ENCODE measurements around the gene RBL2.
A peak's percentile ranks its signal among the peaks of the same experiment; 100 is the strongest.
"Not testable (repeated sequence)": the region's sequence is repeated elsewhere in the genome, so short reads cannot be mapped to it uniquely, and the experiment has no call there.

RBL2 gene

GRCh38 chr16:53434377-53435065 is at the start of gene RBL2:
RBL2 (plus strand) TSS chr16:53434471; CDS start chr16:53434557, 86 bp downstream.
- DNase-seq (ENCODE audit: low read depth, low spot score): no peak

GRCh38 chr16:53384610-53385009 is 49.7 kb upstream of the RBL2 start:
- not testable (repeated sequence) for DNase-seq (ENCODE audit: low read depth, low spot score)

GRCh38 chr16:53404959-53405358 is 29.3 kb upstream of the RBL2 start:
- no peak for DNase-seq (ENCODE audit: low read depth, low spot score)

- no peak for DNase-seq (ENCODE audit: low read depth, low spot score)
These were observed 21.7 kb upstream of the RBL2 start for GRCh38 chr16:53412549-53412948.

GRCh38 chr16:53413864-53414263 is 20.4 kb upstream of the RBL2 start:
- no peak for DNase-seq (ENCODE audit: low read depth, low spot score)

- no peak for DNase-seq (ENCODE audit: low read depth, low spot score)
These were observed 19.9 kb upstream of the RBL2 start for GRCh38 chr16:53414381-53414780.

- peak; percentile 56 for DNase-seq (ENCODE audit: low read depth, low spot score)
These were observed 18.8 kb upstream of the RBL2 start for GRCh38 chr16:53415504-53415903.

- no peak for DNase-seq (ENCODE audit: low read depth, low spot score)
These were observed 17.3 kb upstream of the RBL2 start for GRCh38 chr16:53417011-53417410.

GRCh38 chr16:53417976-53418375 is 16.3 kb upstream of the RBL2 start:
- no peak for DNase-seq (ENCODE audit: low read depth, low spot score)

GRCh38 chr16:53419383-53419709 is 14.9 kb upstream of the RBL2 start:
- DNase-seq (ENCODE audit: low read depth, low spot score): not testable (repeated sequence)

- no peak for DNase-seq (ENCODE audit: low read depth, low spot score)
These were observed 13.0 kb upstream of the RBL2 start for GRCh38 chr16:53421248-53421647.

- DNase-seq (ENCODE audit: low read depth, low spot score): not testable (repeated sequence)
These were observed 10.3 kb upstream of the RBL2 start for GRCh38 chr16:53423968-53424367.

- no peak for DNase-seq (ENCODE audit: low read depth, low spot score)
These were observed 5.6 kb upstream of the RBL2 start for GRCh38 chr16:53428681-53429080.

- no peak for DNase-seq (ENCODE audit: low read depth, low spot score)
These were observed 4.9 kb upstream of the RBL2 start for GRCh38 chr16:53429221-53429943.

- DNase-seq (ENCODE audit: low read depth, low spot score): no peak
These were observed 3.9 kb upstream of the RBL2 start for GRCh38 chr16:53430363-53430762.

GRCh38 chr16:53433509-53433908 is 762 bp upstream of the RBL2 start:
- no peak for DNase-seq (ENCODE audit: low read depth, low spot score)

GRCh38 chr16:53433930-53434376 is 318 bp upstream of the RBL2 start:
- DNase-seq (ENCODE audit: low read depth, low spot score): no peak

GRCh38 chr16:53435066-53435688 is 906 bp downstream of the RBL2 start:
- DNase-seq (ENCODE audit: low read depth, low spot score): no peak

- DNase-seq (ENCODE audit: low read depth, low spot score): no peak
These were observed 5.9 kb downstream of the RBL2 start for GRCh38 chr16:53440125-53440524.

GRCh38 chr16:53445534-53445933 is 11.3 kb downstream of the RBL2 start:
- DNase-seq (ENCODE audit: low read depth, low spot score): no peak

- no peak for DNase-seq (ENCODE audit: low read depth, low spot score)
These were observed 11.8 kb downstream of the RBL2 start for GRCh38 chr16:53446090-53446489.

- DNase-seq (ENCODE audit: low read depth, low spot score): no peak
These were observed 15.7 kb downstream of the RBL2 start for GRCh38 chr16:53449816-53450517.

All from iPS DF 19.7 (cell line).